Esophagus squamous epithelium (tissue), 5 donors: ENCODE measurements around the gene PPWD1. TPM values are rescaled to one million over a fixed set of nuclear protein-coding genes. Genes with fewer than 3 reads are reported as not detected.

Source experiments
- DNase-seq: peaks from one replicate; lab custom pipeline; 2025; lab: John Stamatoyannopoulos, UW
- H3K27ac ChIP-seq, 4 donors: fragments of 200-600 bp; sonication (generic); one replicate each; pipeline ENCODE4 v1.5.1; 2016 to 2019; ENCODE audit warnings: mild to moderate bottlenecking in 1 of 4
- H3K27me3 ChIP-seq, 4 donors: fragments of 200-600 bp; sonication (generic); 1 replicate in 3 of 4; 2 replicates in 1 of 4; pipeline versions ENCODE4 v1.5.1 to v1.6.0; 2017 to 2021; ENCODE audit warnings: antibody characterized with exemption in 1 of 4
- H3K36me3 ChIP-seq, 3 donors: fragments of 200-600 bp; sonication (generic); one replicate each; pipeline ENCODE4 v1.5.1; 2016 to 2019
- H3K4me1 ChIP-seq, 3 donors: fragments of 200-600 bp; sonication (generic); one replicate each; pipeline ENCODE4 v1.5.1; 2017 to 2019
- H3K4me3 ChIP-seq, 4 donors: fragments of 200-600 bp; sonication (generic); 1 replicate in 3 of 4; 2 replicates in 1 of 4; pipeline ENCODE4 v1.5.1; 2016 to 2019; ENCODE audit warnings: mild to moderate bottlenecking in 2 of 4, moderate library complexity in 1 of 4
- H3K9me3 ChIP-seq, 3 donors: fragments of 200-600 bp; sonication (generic); one replicate each; pipeline ENCODE4 v1.5.1; 2016 to 2019
- POLR2A ChIP-seq, 4 donors: fragments of 450-650 bp; IDR thresholded peaks; one replicate each; pipeline ENCODE4 v1.6.1; 2017; ENCODE audit warnings: antibody characterized with exemption in 4 of 4, mild to moderate bottlenecking in 4 of 4, moderate library complexity in 3 of 4
- WGBS, 2 donors: methylation state at CpG; one replicate each; pipeline ENCODE4 v1.1.5; 2018; 5-methylcytosine and 5-hydroxymethylcytosine counted together
- intact Hi-C: fragments of 100-400 bp; cut with DNase I; formaldehyde crosslinking; loops from one replicate; pipeline ENCODE4 v1.15.0; 2022
- total RNA-seq, 4 donors: library from RNA; depleted of rRNA; stranded (reverse); fragments of >200 nt; gene quantifications; one replicate each; pipeline ENCODE4 v1.1.0, GENCODE V29; 2016
- TF ChIP-seq, protein P1 (sequence below), 6 experiments: fragments of 450-650 bp in 4 of 6; fragments of 200-600 bp in 2 of 6; sonication (generic) in 2 of 6; IDR thresholded peaks; one replicate each; pipeline ENCODE4 v1.5.1; 2016 to 2019; ENCODE audit warnings: antibody characterized with exemption in 6 of 6, mild to moderate bottlenecking in 4 of 6, moderate library complexity in 4 of 6
- donor health status: DM: yes; HTN: yes; CAD: no.

Gene PPWD1
- total RNA-seq, 4 donors from 2014 or later: 10.1 to 45.4 (median 28.3) TPM

DNA sequence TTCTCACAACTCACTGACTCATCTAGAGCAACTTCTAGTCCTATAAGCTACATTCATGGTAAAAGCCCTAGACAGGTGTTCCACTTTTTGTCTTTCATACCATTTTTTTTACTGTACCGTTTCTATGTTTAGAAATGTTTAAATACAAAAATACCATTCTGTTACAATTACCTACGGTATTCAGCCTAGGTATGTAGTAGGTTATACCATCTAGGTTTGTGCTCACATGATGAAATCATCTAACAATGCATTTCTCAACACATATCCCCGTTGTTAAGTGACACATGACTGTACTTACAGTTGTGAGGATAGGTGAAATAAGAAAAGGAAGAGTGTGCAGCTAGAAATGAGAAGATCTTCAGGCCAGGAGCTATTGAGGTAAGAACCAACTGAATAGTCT is 6.4 kb upstream of the PPWD1 start:
- Histone ChIP-seq H3K27me3 (no peaks in the 10 kb centered on the region), H3K4me1 (peaks cover 0 to 3% (median 0%) of the 10 kb centered on the region in 3 donors), H3K36me3 (no peaks in the 10 kb centered on the region), H3K27ac (no peak overlapping the region), H3K9me3 (no peaks in the 10 kb centered on the region), H3K4me3 (no peak overlapping the region)
- intact Hi-C loops: no loop called here
- TF ChIP-seq POLR2A (IDR thresholded peaks at IDR 0.05): no peak
- TF ChIP-seq, protein P1, sequence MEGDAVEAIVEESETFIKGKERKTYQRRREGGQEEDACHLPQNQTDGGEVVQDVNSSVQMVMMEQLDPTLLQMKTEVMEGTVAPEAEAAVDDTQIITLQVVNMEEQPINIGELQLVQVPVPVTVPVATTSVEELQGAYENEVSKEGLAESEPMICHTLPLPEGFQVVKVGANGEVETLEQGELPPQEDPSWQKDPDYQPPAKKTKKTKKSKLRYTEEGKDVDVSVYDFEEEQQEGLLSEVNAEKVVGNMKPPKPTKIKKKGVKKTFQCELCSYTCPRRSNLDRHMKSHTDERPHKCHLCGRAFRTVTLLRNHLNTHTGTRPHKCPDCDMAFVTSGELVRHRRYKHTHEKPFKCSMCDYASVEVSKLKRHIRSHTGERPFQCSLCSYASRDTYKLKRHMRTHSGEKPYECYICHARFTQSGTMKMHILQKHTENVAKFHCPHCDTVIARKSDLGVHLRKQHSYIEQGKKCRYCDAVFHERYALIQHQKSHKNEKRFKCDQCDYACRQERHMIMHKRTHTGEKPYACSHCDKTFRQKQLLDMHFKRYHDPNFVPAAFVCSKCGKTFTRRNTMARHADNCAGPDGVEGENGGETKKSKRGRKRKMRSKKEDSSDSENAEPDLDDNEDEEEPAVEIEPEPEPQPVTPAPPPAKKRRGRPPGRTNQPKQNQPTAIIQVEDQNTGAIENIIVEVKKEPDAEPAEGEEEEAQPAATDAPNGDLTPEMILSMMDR (IDR thresholded peaks at IDR 0.05): no peak
- WGBS, 2 donors: 79 to 92% methylated on average over 3 of the region's 3 CpGs
- no peak for DNase-seq

GRCh38 chr5:65563777-65564176 is 681 bp downstream of the PPWD1 start:
- peak overlapping the region; percentile 78 to 85 (median 80) for H3K4me3 ChIP-seq
- WGBS, 2 donors: 7% methylated on average over 11 of the region's 11 CpGs
- DNase-seq: no peak
- intact Hi-C loops: no loop called here
- peak overlapping the region; percentile 84 to 94 (median 89) for H3K27ac ChIP-seq
- TF ChIP-seq, protein P1 (IDR thresholded peaks at IDR 0.05): no peak
- TF ChIP-seq POLR2A (IDR thresholded peaks at IDR 0.05): no peak
- peaks cover 6 to 43% (median 17%) of the 10 kb centered on the region in 3 donors for H3K4me1 ChIP-seq
- peaks cover 0 to 30% (median 0%) of the 10 kb centered on the region in 3 donors for H3K36me3 ChIP-seq
- H3K9me3 ChIP-seq: no peaks in the 10 kb centered on the region
- H3K27me3 ChIP-seq: no peaks in the 10 kb centered on the region

DNA sequence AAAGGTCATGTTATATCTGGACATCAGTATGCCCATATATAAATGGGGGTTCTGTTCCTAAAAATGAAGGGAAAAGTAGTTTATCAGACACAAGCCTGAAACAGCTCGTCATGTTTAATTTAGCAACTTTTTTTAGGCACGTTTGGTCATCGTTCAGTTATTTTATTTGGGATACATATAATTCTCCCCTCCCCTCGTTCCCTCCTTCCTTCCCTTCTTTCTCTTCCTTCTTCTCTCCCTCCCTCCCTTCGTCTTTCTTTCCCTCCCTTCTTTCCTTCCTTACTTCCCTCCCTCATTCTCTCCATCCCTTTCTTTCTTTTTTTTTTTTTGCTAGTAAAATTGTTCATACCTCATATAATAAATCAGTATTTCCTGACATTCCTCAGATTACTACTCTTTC is 3.4 kb downstream of the PPWD1 start:
- Histone ChIP-seq H3K4me1 (peaks cover 6 to 42% (median 17%) of the 10 kb centered on the region in 3 donors), H3K36me3 (peaks cover 0 to 57% (median 11%) of the 10 kb centered on the region in 3 donors), H3K27ac (no peak overlapping the region), H3K27me3 (no peaks in the 10 kb centered on the region), H3K4me3 (no peak overlapping the region), H3K9me3 (no peaks in the 10 kb centered on the region)
- 77 to 78% methylated on average over 5 of the region's 5 CpGs for WGBS, 2 donors
- no peak for DNase-seq
- intact Hi-C loops: no loop called here
- TF ChIP-seq POLR2A (IDR thresholded peaks at IDR 0.05): no peak
- TF ChIP-seq, protein P1 (IDR thresholded peaks at IDR 0.05): no peak

DNA sequence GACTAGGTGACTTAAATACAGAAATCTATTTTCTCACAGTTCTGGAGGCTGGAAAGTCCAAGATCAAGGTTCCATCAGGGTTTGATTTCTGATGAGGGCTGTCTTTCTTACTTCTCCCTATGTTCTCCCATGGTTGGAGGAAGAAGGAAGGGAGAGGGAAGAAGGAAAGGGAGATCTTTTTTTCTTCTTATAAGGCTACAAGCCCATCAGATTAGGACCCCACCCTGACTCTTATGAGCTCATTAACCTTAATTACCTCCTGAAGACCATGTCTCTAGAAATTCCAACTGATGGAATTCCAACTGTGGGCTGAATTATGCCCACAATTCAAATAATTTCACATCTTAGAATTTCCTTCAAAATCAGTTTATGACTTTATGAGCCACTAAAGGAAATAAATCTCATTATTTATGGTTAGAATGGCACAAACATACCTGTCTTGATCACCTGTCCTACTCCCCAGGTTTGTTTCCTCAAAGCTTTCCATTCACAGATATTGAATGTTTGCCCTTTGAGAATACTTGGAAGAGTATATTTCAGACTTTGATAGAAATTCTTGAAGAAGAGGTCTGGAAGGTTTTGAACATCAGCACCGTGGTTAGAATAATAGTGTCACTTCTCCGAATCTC is 7.6 kb downstream of the PPWD1 start:
- no peaks in the 10 kb centered on the region for H3K27me3 ChIP-seq
- TF ChIP-seq, protein P1 (IDR thresholded peaks at IDR 0.05): no peak
- no peak for TF ChIP-seq POLR2A (IDR thresholded peaks at IDR 0.05)
- peaks cover 0 to 7% (median 0%) of the 10 kb centered on the region in 3 donors for H3K4me1 ChIP-seq
- 91 to 100% methylated on average over 2 of the region's 2 CpGs for WGBS, 2 donors
- no peak for DNase-seq
- H3K36me3 ChIP-seq: peaks cover 0 to 81% (median 14%) of the 10 kb centered on the region in 3 donors
- no peak overlapping the region for H3K27ac ChIP-seq
- H3K4me3 ChIP-seq: no peak overlapping the region
- H3K9me3 ChIP-seq: no peaks in the 10 kb centered on the region
- intact Hi-C loops: no loop called here

- Histone ChIP-seq H3K9me3 (no peaks in the 10 kb centered on the region), H3K4me3 (no peak overlapping the region), H3K27me3 (no peaks in the 10 kb centered on the region), H3K36me3 (peaks cover 0 to 83% (median 11%) of the 10 kb centered on the region in 3 donors), H3K27ac (no peak overlapping the region), H3K4me1 (no peaks in the 10 kb centered on the region)
- DNase-seq: no peak
- TF ChIP-seq POLR2A (IDR thresholded peaks at IDR 0.05): no peak
- TF ChIP-seq, protein P1 (IDR thresholded peaks at IDR 0.05): no peak
- intact Hi-C loops: no loop called here
These were observed 14.0 kb downstream of the PPWD1 start for GRCh38 chr5:65577141-65577540.
